CD4-positive, alpha-beta T cell (primary cell): ENCODE results near the gene STRA6. TPM values are rescaled to one million over a fixed set of nuclear protein-coding genes. Genes with fewer than 3 reads are reported as not detected.

Experiments
- ATAC-seq: fragments of 200-7000 bp; cut with Tn5 transposase; one replicate; pipeline ENCODE4 v1.10.0; 2022; ENCODE audit warnings: mild to moderate bottlenecking; ENCODE audit not compliant: poor library complexity
- CTCF ChIA-PET: fragments of 350-600 bp; sonication (Branson Sonifier 250); formaldehyde crosslinking; loops from one replicate; lab custom pipeline; 2021; ENCODE audit warnings: antibody characterized with exemption, inconsistent platforms; lab: Charles Lee
- POLR2A ChIA-PET: fragments of 350-600 bp; sonication (Branson Sonifier 250); formaldehyde crosslinking; loops from one replicate; lab custom pipeline; 2021; ENCODE audit warnings: antibody characterized with exemption, inconsistent platforms; lab: Charles Lee
- DNase-seq, 14 experiments: peaks; one replicate each; pipeline ENCODE4 v3.0.0-alpha.2; 2013 to 2020; ENCODE audit warnings: mixed read lengths in 2 of 14
- H3K27ac ChIP-seq, 2 donors: one replicate each; pipeline versions ENCODE4 v1.5.1 to v1.7.0; 2013; ENCODE audit warnings: low read length in 2 of 2, low read depth in 1 of 2, mild to moderate bottlenecking in 1 of 2
- H3K27me3 ChIP-seq, 2 experiments: 1 replicate in 1 of 2; 2 replicates in 1 of 2; pipeline versions ENCODE4 v1.6.1 to v1.7.0; 2013; ENCODE audit warnings: low read length in 2 of 2, control low read depth in 1 of 2, mild to moderate bottlenecking in 1 of 2, moderate library complexity in 1 of 2; ENCODE audit not compliant: insufficient read depth in 2 of 2, control insufficient read depth in 1 of 2
- H3K36me3 ChIP-seq: one replicate; pipeline ENCODE4 v1.6.1; 2013; ENCODE audit warnings: low read length, control low read depth; ENCODE audit not compliant: insufficient read depth
- H3K4me1 ChIP-seq: one replicate; pipeline ENCODE4 v1.6.1; 2013; ENCODE audit warnings: low read length, control low read depth; ENCODE audit not compliant: insufficient read depth
- H3K4me3 ChIP-seq: one replicate; pipeline ENCODE4 v1.5.1; 2013; ENCODE audit warnings: mild to moderate bottlenecking, low read length, moderate library complexity
- H3K9me3 ChIP-seq, 2 experiments: 1 replicate in 1 of 2; 2 replicates in 1 of 2; pipeline versions ENCODE4 v1.6.1 to v1.7.0; 2013; ENCODE audit warnings: low read length in 2 of 2, mild to moderate bottlenecking in 2 of 2, control low read depth in 1 of 2, moderate library complexity in 1 of 2; ENCODE audit not compliant: control insufficient read depth in 1 of 2, insufficient read depth in 1 of 2
- H3K27ac Mint-ChIP-seq: one replicate; pipeline ENCODE4 v1.8.0; 2020; ENCODE audit warnings: mixed read lengths
- H3K27me3 Mint-ChIP-seq: one replicate; pipeline ENCODE4 v1.8.0; 2021; ENCODE audit warnings: mixed read lengths
- H3K36me3 Mint-ChIP-seq: one replicate; pipeline ENCODE4 v1.8.0; 2021; ENCODE audit warnings: low read depth, mixed read lengths
- H3K4me1 Mint-ChIP-seq: one replicate; pipeline ENCODE4 v1.8.0; 2021; ENCODE audit warnings: low read depth, mixed read lengths
- H3K4me3 Mint-ChIP-seq: one replicate; pipeline ENCODE4 v1.8.0; 2020; ENCODE audit warnings: mild to moderate bottlenecking, mixed read lengths
- H3K9me3 Mint-ChIP-seq: one replicate; pipeline ENCODE4 v1.8.0; 2020; ENCODE audit warnings: mixed read lengths
- intact Hi-C, 2 experiments: fragments of 100-400 bp; cut with DNase I in 1 of 2; cut with micrococcal nuclease in 1 of 2; formaldehyde crosslinking; loops; one replicate each; pipeline versions ENCODE4 v1.15.1 to v1.9.0; 2023 to 2025; cut with DNase I, micrococcal nuclease
- total RNA-seq, 174 experiments: library from RNA in 2 of 174; stranded (reverse) in 2 of 174; gene quantifications; one replicate each; pipeline ENCODE4 v1.2.3 and lab custom pipeline; 2021 to 2026
- TF ChIP-seq, protein P1 (sequence below): fragments of 200-600 bp; IDR thresholded peaks from one replicate; pipeline ENCODE4 v1.8.0; 2022; ENCODE audit warnings: antibody characterized with exemption, mild to moderate bottlenecking

STRA6 gene
- total RNA-seq, 2 experiments from 2014 or later: not detected

GRCh38 chr15:74137537-74137894 is 65.1 kb downstream of the STRA6 start:
- CTCF ChIA-PET: no interaction called here

GRCh38 chr15:74136814-74137536 is 65.6 kb downstream of the STRA6 start:
- Histone ChIP-seq H3K4me3 (peak overlapping the region; percentile 32), H3K9me3 (peaks cover 0 to 34% of the 10 kb centered on the region in 2 experiments), H3K27me3 (peaks cover 64 to 72% of the 10 kb centered on the region in 2 experiments), H3K27ac (no peak overlapping the region), H3K4me1 (peaks cover 28% of the 10 kb centered on the region), H3K36me3 (no peaks in the 10 kb centered on the region)
- ChIA-PET POLR2A (no interaction called here), CTCF (no interaction called here)
- H3K4me1 Mint-ChIP-seq: peaks cover 29% of the 10 kb centered on the region
- no peak overlapping the region for H3K27ac Mint-ChIP-seq
- no peaks in the 10 kb centered on the region for H3K36me3 Mint-ChIP-seq
- intact Hi-C loops: loop anchor here in 1 of 2 experiments (10.0 kb wide), 1 partner anchor 182 kb away; no protein-coding TSS in a partner anchor
- no peaks in the 10 kb centered on the region for H3K9me3 Mint-ChIP-seq
- no peak for ATAC-seq
- H3K4me3 Mint-ChIP-seq: peak overlapping the region; percentile 26
- H3K27me3 Mint-ChIP-seq: peaks cover 91% of the 10 kb centered on the region
- no peak for DNase-seq
- TF ChIP-seq, protein P1, sequence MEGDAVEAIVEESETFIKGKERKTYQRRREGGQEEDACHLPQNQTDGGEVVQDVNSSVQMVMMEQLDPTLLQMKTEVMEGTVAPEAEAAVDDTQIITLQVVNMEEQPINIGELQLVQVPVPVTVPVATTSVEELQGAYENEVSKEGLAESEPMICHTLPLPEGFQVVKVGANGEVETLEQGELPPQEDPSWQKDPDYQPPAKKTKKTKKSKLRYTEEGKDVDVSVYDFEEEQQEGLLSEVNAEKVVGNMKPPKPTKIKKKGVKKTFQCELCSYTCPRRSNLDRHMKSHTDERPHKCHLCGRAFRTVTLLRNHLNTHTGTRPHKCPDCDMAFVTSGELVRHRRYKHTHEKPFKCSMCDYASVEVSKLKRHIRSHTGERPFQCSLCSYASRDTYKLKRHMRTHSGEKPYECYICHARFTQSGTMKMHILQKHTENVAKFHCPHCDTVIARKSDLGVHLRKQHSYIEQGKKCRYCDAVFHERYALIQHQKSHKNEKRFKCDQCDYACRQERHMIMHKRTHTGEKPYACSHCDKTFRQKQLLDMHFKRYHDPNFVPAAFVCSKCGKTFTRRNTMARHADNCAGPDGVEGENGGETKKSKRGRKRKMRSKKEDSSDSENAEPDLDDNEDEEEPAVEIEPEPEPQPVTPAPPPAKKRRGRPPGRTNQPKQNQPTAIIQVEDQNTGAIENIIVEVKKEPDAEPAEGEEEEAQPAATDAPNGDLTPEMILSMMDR: no peak

More at GRCh38 chr15:74137537-74137894, 65.1 kb downstream of the STRA6 start:
- Histone ChIP-seq H3K27ac (no peak overlapping the region), H3K27me3 (peaks cover 59 to 67% of the 10 kb centered on the region in 2 experiments), H3K4me3 (no peak overlapping the region), H3K4me1 (peaks cover 28% of the 10 kb centered on the region), H3K9me3 (peaks cover 0 to 34% of the 10 kb centered on the region in 2 experiments), H3K36me3 (no peaks in the 10 kb centered on the region)
- peaks cover 89% of the 10 kb centered on the region for H3K27me3 Mint-ChIP-seq
- TF ChIP-seq, protein P1: no peak
- H3K4me3 Mint-ChIP-seq: no peak overlapping the region
- ATAC-seq: no peak
- H3K9me3 Mint-ChIP-seq: no peaks in the 10 kb centered on the region
- no peak overlapping the region for H3K27ac Mint-ChIP-seq
- POLR2A ChIA-PET: no interaction called here
- DNase-seq: no peak
- H3K4me1 Mint-ChIP-seq: peaks cover 25% of the 10 kb centered on the region
- intact Hi-C loops: loop anchor here in 1 of 2 experiments (10.0 kb wide), 1 partner anchor 183 kb away; no protein-coding TSS in a partner anchor
- H3K36me3 Mint-ChIP-seq: no peaks in the 10 kb centered on the region

DNA sequence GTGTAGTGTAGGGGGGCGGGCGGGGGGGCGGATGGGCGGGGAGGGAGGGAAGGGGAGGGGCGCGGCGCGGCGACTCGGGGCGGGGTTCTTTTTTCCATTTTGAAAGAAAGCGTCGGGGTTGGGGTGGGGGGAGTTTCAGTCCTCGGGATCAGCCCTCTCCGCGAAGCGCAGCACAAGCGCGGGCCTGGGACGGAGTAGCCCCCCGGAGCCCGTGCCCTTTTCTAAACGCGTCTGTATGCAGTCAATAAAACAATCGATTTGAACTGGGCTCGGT is 66.1 kb downstream of the STRA6 start:
- Histone ChIP-seq H3K4me1 (peaks cover 28% of the 10 kb centered on the region), H3K4me3 (peak overlapping the region; percentile 32), H3K27me3 (peaks cover 69 to 77% of the 10 kb centered on the region in 2 experiments), H3K9me3 (peaks cover 0 to 34% of the 10 kb centered on the region in 2 experiments), H3K27ac (no peak overlapping the region), H3K36me3 (no peaks in the 10 kb centered on the region)
- POLR2A ChIA-PET: no interaction called here
- Mint-ChIP-seq H3K4me3 (peak overlapping the region; percentile 26), H3K36me3 (no peaks in the 10 kb centered on the region), H3K27me3 (peaks cover 91% of the 10 kb centered on the region), H3K27ac (no peak overlapping the region), H3K4me1 (peaks cover 32% of the 10 kb centered on the region), H3K9me3 (no peaks in the 10 kb centered on the region)
- DNase-seq: no peak
- ATAC-seq: no peak
- TF ChIP-seq, protein P1: no peak
- CTCF ChIA-PET: no interaction called here
- intact Hi-C loops: loop anchor here in 1 of 2 experiments (10.0 kb wide), 1 partner anchor 182 kb away; no protein-coding TSS in a partner anchor
